Measurements from ENCODE around the gene CORO2B.

The CORO2B gene

GRCh38 chr15:68774521-68775235 is 195.9 kb downstream of the CORO2B start:
- no peak for DNase-seq (ENCODE audit: low read depth)

- DNase-seq (ENCODE audit: low read depth), result no peak
These were observed 196.4 kb downstream of the CORO2B start for GRCh38 chr15:68775236-68775577.

- no peak for DNase-seq (ENCODE audit: low read depth)
These were observed 197.1 kb downstream of the CORO2B start for GRCh38 chr15:68775671-68776476.

GRCh38 chr15:68776477-68777270 is 197.9 kb downstream of the CORO2B start:
- DNase-seq (ENCODE audit: low read depth), result no peak
